ENCODE results near the gene KRTAP5-3. TPM values are rescaled to one million over a fixed set of nuclear protein-coding genes. Genes with fewer than 3 reads are reported as not detected.

Gene KRTAP5-3
- total and polyA plus RNA-seq, 2 of the 8 experiments (the other 6 are each of a cell fraction or from before 2014, with no cell fraction given) = not detected

- no peak for TF ChIP-seq BCL11A (IDR thresholded peaks at IDR 0.05; ENCODE audit: low read depth in 2 of 2, low read length in 2 of 2)
- 0 out of 2 replicates have a peak, but pooled peaks have one; percentile 25 for TF ChIP-seq TAF1 (IDR thresholded peaks at IDR 0.05; ENCODE audit: low read depth, low read length)
- TF ChIP-seq POU5F1 (IDR thresholded peaks at IDR 0.05; ENCODE audit: low read depth, low read length) = no peak
- TF ChIP-seq, protein P1, sequence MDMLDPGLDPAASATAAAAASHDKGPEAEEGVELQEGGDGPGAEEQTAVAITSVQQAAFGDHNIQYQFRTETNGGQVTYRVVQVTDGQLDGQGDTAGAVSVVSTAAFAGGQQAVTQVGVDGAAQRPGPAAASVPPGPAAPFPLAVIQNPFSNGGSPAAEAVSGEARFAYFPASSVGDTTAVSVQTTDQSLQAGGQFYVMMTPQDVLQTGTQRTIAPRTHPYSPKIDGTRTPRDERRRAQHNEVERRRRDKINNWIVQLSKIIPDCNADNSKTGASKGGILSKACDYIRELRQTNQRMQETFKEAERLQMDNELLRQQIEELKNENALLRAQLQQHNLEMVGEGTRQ (IDR thresholded peaks at IDR 0.05; ENCODE audit: low read length) = no peak
- no peak for TF ChIP-seq HDAC2 (IDR thresholded peaks at IDR 0.05; ENCODE audit: borderline replicate concordance in 1 of 2, low read depth in 2 of 2, low read length in 2 of 2)
- TF ChIP-seq, protein P2, sequence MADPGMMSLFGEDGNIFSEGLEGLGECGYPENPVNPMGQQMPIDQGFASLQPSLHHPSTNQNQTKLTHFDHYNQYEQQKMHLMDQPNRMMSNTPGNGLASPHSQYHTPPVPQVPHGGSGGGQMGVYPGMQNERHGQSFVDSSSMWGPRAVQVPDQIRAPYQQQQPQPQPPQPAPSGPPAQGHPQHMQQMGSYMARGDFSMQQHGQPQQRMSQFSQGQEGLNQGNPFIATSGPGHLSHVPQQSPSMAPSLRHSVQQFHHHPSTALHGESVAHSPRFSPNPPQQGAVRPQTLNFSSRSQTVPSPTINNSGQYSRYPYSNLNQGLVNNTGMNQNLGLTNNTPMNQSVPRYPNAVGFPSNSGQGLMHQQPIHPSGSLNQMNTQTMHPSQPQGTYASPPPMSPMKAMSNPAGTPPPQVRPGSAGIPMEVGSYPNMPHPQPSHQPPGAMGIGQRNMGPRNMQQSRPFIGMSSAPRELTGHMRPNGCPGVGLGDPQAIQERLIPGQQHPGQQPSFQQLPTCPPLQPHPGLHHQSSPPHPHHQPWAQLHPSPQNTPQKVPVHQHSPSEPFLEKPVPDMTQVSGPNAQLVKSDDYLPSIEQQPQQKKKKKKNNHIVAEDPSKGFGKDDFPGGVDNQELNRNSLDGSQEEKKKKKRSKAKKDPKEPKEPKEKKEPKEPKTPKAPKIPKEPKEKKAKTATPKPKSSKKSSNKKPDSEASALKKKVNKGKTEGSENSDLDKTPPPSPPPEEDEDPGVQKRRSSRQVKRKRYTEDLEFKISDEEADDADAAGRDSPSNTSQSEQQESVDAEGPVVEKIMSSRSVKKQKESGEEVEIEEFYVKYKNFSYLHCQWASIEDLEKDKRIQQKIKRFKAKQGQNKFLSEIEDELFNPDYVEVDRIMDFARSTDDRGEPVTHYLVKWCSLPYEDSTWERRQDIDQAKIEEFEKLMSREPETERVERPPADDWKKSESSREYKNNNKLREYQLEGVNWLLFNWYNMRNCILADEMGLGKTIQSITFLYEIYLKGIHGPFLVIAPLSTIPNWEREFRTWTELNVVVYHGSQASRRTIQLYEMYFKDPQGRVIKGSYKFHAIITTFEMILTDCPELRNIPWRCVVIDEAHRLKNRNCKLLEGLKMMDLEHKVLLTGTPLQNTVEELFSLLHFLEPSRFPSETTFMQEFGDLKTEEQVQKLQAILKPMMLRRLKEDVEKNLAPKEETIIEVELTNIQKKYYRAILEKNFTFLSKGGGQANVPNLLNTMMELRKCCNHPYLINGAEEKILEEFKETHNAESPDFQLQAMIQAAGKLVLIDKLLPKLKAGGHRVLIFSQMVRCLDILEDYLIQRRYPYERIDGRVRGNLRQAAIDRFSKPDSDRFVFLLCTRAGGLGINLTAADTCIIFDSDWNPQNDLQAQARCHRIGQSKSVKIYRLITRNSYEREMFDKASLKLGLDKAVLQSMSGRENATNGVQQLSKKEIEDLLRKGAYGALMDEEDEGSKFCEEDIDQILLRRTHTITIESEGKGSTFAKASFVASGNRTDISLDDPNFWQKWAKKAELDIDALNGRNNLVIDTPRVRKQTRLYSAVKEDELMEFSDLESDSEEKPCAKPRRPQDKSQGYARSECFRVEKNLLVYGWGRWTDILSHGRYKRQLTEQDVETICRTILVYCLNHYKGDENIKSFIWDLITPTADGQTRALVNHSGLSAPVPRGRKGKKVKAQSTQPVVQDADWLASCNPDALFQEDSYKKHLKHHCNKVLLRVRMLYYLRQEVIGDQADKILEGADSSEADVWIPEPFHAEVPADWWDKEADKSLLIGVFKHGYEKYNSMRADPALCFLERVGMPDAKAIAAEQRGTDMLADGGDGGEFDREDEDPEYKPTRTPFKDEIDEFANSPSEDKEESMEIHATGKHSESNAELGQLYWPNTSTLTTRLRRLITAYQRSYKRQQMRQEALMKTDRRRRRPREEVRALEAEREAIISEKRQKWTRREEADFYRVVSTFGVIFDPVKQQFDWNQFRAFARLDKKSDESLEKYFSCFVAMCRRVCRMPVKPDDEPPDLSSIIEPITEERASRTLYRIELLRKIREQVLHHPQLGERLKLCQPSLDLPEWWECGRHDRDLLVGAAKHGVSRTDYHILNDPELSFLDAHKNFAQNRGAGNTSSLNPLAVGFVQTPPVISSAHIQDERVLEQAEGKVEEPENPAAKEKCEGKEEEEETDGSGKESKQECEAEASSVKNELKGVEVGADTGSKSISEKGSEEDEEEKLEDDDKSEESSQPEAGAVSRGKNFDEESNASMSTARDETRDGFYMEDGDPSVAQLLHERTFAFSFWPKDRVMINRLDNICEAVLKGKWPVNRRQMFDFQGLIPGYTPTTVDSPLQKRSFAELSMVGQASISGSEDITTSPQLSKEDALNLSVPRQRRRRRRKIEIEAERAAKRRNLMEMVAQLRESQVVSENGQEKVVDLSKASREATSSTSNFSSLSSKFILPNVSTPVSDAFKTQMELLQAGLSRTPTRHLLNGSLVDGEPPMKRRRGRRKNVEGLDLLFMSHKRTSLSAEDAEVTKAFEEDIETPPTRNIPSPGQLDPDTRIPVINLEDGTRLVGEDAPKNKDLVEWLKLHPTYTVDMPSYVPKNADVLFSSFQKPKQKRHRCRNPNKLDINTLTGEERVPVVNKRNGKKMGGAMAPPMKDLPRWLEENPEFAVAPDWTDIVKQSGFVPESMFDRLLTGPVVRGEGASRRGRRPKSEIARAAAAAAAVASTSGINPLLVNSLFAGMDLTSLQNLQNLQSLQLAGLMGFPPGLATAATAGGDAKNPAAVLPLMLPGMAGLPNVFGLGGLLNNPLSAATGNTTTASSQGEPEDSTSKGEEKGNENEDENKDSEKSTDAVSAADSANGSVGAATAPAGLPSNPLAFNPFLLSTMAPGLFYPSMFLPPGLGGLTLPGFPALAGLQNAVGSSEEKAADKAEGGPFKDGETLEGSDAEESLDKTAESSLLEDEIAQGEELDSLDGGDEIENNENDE (IDR thresholded peaks at IDR 0.05; ENCODE audit: insufficient replicate concordance, low read length) = no peak
- no peak for TF ChIP-seq SAP30 (IDR thresholded peaks at IDR 0.05; ENCODE audit: insufficient read depth, insufficient replicate concordance, low read length)
Observed at GRCh38 chr11:1559111-1559951, 48.9 kb downstream of the KRTAP5-3 start (continued).

All from H1 (cell line).